B cell (primary cell): ENCODE data around the gene TTLL11. TPM values are rescaled to one million over a fixed set of nuclear protein-coding genes. Genes with fewer than 3 reads are reported as not detected.
A peak's percentile ranks its signal among the peaks of the same experiment; 100 is the strongest.

Source experiments
- ATAC-seq: fragments of 200-7000 bp; cut with Tn5 transposase; one replicate; pipeline ENCODE4 v1.10.0; 2021; ENCODE audit warnings: low read depth, mild to moderate bottlenecking, moderate number of reproducible peaks, moderate library complexity
- CTCF ChIA-PET: fragments of 350-600 bp; sonication (Branson Sonifier 250); formaldehyde crosslinking; loops from one replicate; lab custom pipeline; 2021; ENCODE audit warnings: antibody characterized with exemption, inconsistent platforms; lab: Charles Lee
- POLR2A ChIA-PET: fragments of 350-600 bp; sonication (Branson Sonifier 250); formaldehyde crosslinking; loops from one replicate; lab custom pipeline; 2021; ENCODE audit warnings: antibody characterized with exemption; lab: Charles Lee
- DNase-seq: peaks from one replicate; pipeline ENCODE4 v3.0.0; 2013
- H2AFZ ChIP-seq: 2 replicates; pipeline ENCODE4 v1.6.1; 2012; ENCODE audit warnings: mild to moderate bottlenecking, low read depth, low read length; ENCODE audit not compliant: insufficient read depth, poor library complexity, severe bottlenecking
- H3K27ac ChIP-seq, 2 donors: 1 replicate in 1 of 2; 2 replicates in 1 of 2; pipeline ENCODE4 v1.5.1; 2012 to 2013; ENCODE audit warnings: low read length in 2 of 2, mild to moderate bottlenecking in 2 of 2, moderate library complexity in 1 of 2
- H3K27me3 ChIP-seq, 4 experiments: fragments of 200-600 bp in 1 of 4; sonication (generic) in 1 of 4; replicated peaks in 1 of 4; 1 replicate in 2 of 4; 2 replicates in 2 of 4; pipeline versions ENCODE4 v1.6.1 to v1.7.0; 2013 to 2016; ENCODE audit warnings: low read length in 3 of 4, mild to moderate bottlenecking in 2 of 4, mixed read lengths in 1 of 4, moderate library complexity in 1 of 4; ENCODE audit not compliant: insufficient read depth in 4 of 4, control insufficient read depth in 3 of 4; ENCODE audit errors: control extremely low read depth in 1 of 4
- H3K36me3 ChIP-seq, 2 experiments: replicated peaks in 1 of 2; 1 replicate in 1 of 2; 2 replicates in 1 of 2; pipeline versions ENCODE4 v1.6.1 to v1.7.1; 2013; ENCODE audit warnings: low read length in 1 of 2; ENCODE audit not compliant: insufficient read depth in 2 of 2, control insufficient read depth in 1 of 2; ENCODE audit errors: control extremely low read depth in 1 of 2, extremely low read depth in 1 of 2
- H3K4me1 ChIP-seq, 2 donors: fragments of 200-600 bp in 1 of 2; sonication (generic) in 1 of 2; 1 replicate in 1 of 2; 2 replicates in 1 of 2; pipeline versions ENCODE4 v1.5.1 to v1.6.1; 2013 to 2017; ENCODE audit warnings: low read length in 2 of 2; ENCODE audit not compliant: control insufficient read depth in 2 of 2, insufficient read depth in 2 of 2
- H3K4me2 ChIP-seq: replicated peaks from 2 replicates; pipeline ENCODE3; 2012; ENCODE audit warnings: mild to moderate bottlenecking, low read depth, low read length; ENCODE audit not compliant: poor library complexity, severe bottlenecking
- H3K4me3 ChIP-seq, 5 experiments: fragments of 200-600 bp in 1 of 5; sonication (generic) in 1 of 5; 1 replicate in 3 of 5; 2 replicates in 2 of 5; pipeline versions ENCODE4 v1.5.1 to v1.7.0; 2011 to 2016; ENCODE audit warnings: low read length in 4 of 5, mild to moderate bottlenecking in 4 of 5, low read depth in 2 of 5, control low read depth in 1 of 5, moderate library complexity in 1 of 5; ENCODE audit not compliant: insufficient read depth in 1 of 5; ENCODE audit errors: control extremely low read depth in 1 of 5, extremely low read depth in 1 of 5
- H3K79me2 ChIP-seq: fragments of 200-600 bp; sonication (generic); one replicate; pipeline ENCODE4 v1.6.0; 2016; ENCODE audit warnings: low read length; ENCODE audit not compliant: control insufficient read depth, insufficient read depth
- H3K9ac ChIP-seq: fragments of 200-600 bp; sonication (generic); 2 replicates; pipeline ENCODE4 v1.6.1; 2017; ENCODE audit warnings: mild to moderate bottlenecking, low read length, moderate library complexity
- H3K9me3 ChIP-seq, 3 donors: one replicate each; pipeline versions ENCODE4 v1.6.1 to v1.7.1; 2013; ENCODE audit warnings: low read length in 2 of 3; ENCODE audit not compliant: control insufficient read depth in 2 of 3, insufficient read depth in 1 of 3; ENCODE audit errors: control extremely low read depth in 1 of 3
- H4K20me1 ChIP-seq: 2 replicates; pipeline ENCODE4 v1.6.0; 2012; ENCODE audit warnings: mild to moderate bottlenecking, low read length; ENCODE audit not compliant: insufficient read depth, control insufficient read depth, poor library complexity, severe bottlenecking
- H3K27ac Mint-ChIP-seq: one replicate; pipeline ENCODE4 v1.8.0; 2021; ENCODE audit warnings: mixed read lengths
- H3K27me3 Mint-ChIP-seq: one replicate; pipeline ENCODE4 v1.8.0; 2021; ENCODE audit warnings: mixed read lengths
- H3K4me1 Mint-ChIP-seq: one replicate; pipeline ENCODE4 v1.8.0; 2021; ENCODE audit warnings: mixed read lengths
- H3K4me3 Mint-ChIP-seq: one replicate; pipeline ENCODE4 v1.8.0; 2021; ENCODE audit warnings: mixed read lengths
- H3K9me3 Mint-ChIP-seq: one replicate; pipeline ENCODE4 v1.8.0; 2022; ENCODE audit warnings: mixed read lengths; ENCODE audit not compliant: insufficient read depth
- EZH2 ChIP-seq: IDR thresholded peaks from 2 replicates; pipeline ENCODE4 v1.6.1; 2012; ENCODE audit warnings: borderline replicate concordance, low read depth, mild to moderate bottlenecking, moderate library complexity, low read length; ENCODE audit not compliant: insufficient read depth, poor library complexity, severe bottlenecking
- WGBS: methylation state at CpG from one replicate; pipeline ENCODE4 v1.1.5; 2013; ENCODE audit warnings: missing lambda C conversion rate; ENCODE audit not compliant: insufficient coverage; 5-methylcytosine and 5-hydroxymethylcytosine counted together
- intact Hi-C: fragments of 100-400 bp; cut with micrococcal nuclease; formaldehyde crosslinking; loops from one replicate; pipeline ENCODE4 v1.10.0; 2022
- polyA plus RNA-seq: library from polyadenylated mRNA; depleted of rRNA; stranded (reverse); fragments of >200 nt; gene quantifications from 2 replicates; pipeline ENCODE4 v1.2.3, GENCODE V29; 2012
- total RNA-seq, 2 donors: library from RNA; stranded (reverse); fragments of 120-200 nt in 1 of 2; gene quantifications; 1 replicate in 1 of 2; 2 replicates in 1 of 2; pipeline versions ENCODE4 v1.2.3 to v1.2.4, GENCODE V29; 2013 to 2022
- TF ChIP-seq, protein P1 (sequence below): fragments of 200-600 bp; IDR thresholded peaks from one replicate; pipeline ENCODE4 v1.8.0; 2022; ENCODE audit warnings: antibody characterized with exemption, mild to moderate bottlenecking

Gene TTLL11
- total and polyA plus RNA-seq, 2 donors (not counting 1 experiment from before 2014, with no cell fraction given) = 3.6 to 3.8 TPM

- ChIA-PET POLR2A (no interaction called here), CTCF (no interaction called here)
- Histone ChIP-seq H3K36me3 (no peaks in the 10 kb centered on the region), H4K20me1 (no peaks in the 10 kb centered on the region), H3K27me3 (no peaks in the 10 kb centered on the region), H2AFZ (no peak overlapping the region), H3K4me3 (no peak overlapping the region), H3K9me3 (no peaks in the 10 kb centered on the region), H3K4me2 (no peak overlapping the region), H3K79me2 (no peaks in the 10 kb centered on the region), H3K9ac (no peak overlapping the region), H3K27ac (no peak overlapping the region), H3K4me1 (peaks cover 0 to 13% of the 10 kb centered on the region in 2 donors)
- no peak for TF ChIP-seq EZH2
- TF ChIP-seq, protein P1, sequence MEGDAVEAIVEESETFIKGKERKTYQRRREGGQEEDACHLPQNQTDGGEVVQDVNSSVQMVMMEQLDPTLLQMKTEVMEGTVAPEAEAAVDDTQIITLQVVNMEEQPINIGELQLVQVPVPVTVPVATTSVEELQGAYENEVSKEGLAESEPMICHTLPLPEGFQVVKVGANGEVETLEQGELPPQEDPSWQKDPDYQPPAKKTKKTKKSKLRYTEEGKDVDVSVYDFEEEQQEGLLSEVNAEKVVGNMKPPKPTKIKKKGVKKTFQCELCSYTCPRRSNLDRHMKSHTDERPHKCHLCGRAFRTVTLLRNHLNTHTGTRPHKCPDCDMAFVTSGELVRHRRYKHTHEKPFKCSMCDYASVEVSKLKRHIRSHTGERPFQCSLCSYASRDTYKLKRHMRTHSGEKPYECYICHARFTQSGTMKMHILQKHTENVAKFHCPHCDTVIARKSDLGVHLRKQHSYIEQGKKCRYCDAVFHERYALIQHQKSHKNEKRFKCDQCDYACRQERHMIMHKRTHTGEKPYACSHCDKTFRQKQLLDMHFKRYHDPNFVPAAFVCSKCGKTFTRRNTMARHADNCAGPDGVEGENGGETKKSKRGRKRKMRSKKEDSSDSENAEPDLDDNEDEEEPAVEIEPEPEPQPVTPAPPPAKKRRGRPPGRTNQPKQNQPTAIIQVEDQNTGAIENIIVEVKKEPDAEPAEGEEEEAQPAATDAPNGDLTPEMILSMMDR = no peak
- 59% methylated on average over 6 of the region's 7 CpGs for WGBS
- peak overlapping the region; percentile 26 for H3K27ac Mint-ChIP-seq
- DNase-seq = no peak
- ATAC-seq = peak; percentile 82
- peaks cover 2% of the 10 kb centered on the region for H3K9me3 Mint-ChIP-seq
- peaks cover 26% of the 10 kb centered on the region for H3K4me1 Mint-ChIP-seq
- intact Hi-C loops = no loop called here
- peak overlapping the region; percentile 27 for H3K4me3 Mint-ChIP-seq
- no peaks in the 10 kb centered on the region for H3K27me3 Mint-ChIP-seq
These were observed 120.6 kb downstream of the TTLL11 start for GRCh38 chr9:121972501-121972981.

DNA sequence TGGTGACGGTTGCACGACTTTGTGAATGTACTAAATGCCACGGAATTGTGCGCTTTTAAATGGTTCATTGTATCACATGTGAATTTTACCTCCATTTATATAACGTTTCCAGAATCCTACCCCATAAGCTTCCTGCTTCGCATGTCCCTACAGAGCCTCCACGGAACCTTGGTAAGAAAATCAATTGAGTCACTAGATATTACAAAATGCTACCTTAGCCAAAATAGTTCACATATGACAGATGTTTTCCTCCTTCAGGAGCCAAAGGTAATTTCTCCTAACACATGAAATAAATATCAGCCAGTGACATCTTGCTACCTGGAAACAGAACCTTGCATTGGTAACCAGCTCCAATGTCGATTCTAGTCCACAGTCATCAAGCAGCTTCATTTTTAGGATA is 125.1 kb downstream of the TTLL11 start:
- peaks cover 2% of the 10 kb centered on the region for H3K9me3 Mint-ChIP-seq
- no peak for DNase-seq
- Histone ChIP-seq H3K4me1 (peaks cover 0 to 11% of the 10 kb centered on the region in 2 donors), H3K9me3 (no peaks in the 10 kb centered on the region), H3K4me3 (no peak overlapping the region), H3K9ac (no peak overlapping the region), H3K27me3 (no peaks in the 10 kb centered on the region), H3K79me2 (no peaks in the 10 kb centered on the region), H2AFZ (no peak overlapping the region), H4K20me1 (no peaks in the 10 kb centered on the region), H3K27ac (no peak overlapping the region), H3K36me3 (no peaks in the 10 kb centered on the region), H3K4me2 (no peak overlapping the region)
- no peak for TF ChIP-seq EZH2
- TF ChIP-seq, protein P1 = no peak
- H3K27ac Mint-ChIP-seq = no peak overlapping the region
- POLR2A ChIA-PET = no interaction called here
- ATAC-seq = no peak
- intact Hi-C loops = no loop called here
- H3K4me3 Mint-ChIP-seq = no peak overlapping the region
- CTCF ChIA-PET = no interaction called here
- no peaks in the 10 kb centered on the region for H3K27me3 Mint-ChIP-seq
- WGBS = 100% methylated on average over 4 of the region's 8 CpGs
- H3K4me1 Mint-ChIP-seq = peaks cover 19% of the 10 kb centered on the region
